ENCODE measurements around the gene SCUBE1.

- no peak for TF ChIP-seq EZH2 (IDR thresholded peaks at IDR 0.05; ENCODE audit: insufficient read depth, poor library complexity, severe bottlenecking)
- TF ChIP-seq EZH2phosphoT487 (IDR thresholded peaks at IDR 0.05; ENCODE audit: insufficient read depth, low read depth): no peak
Measured at GRCh38 chr22:43188829-43189545, 154.2 kb downstream of the SCUBE1 start.

All from GM23248 (cell line).